ENCODE results near the gene MB.

GRCh38 chr22:35638410-35638809 is 21.3 kb upstream of the MB start:
- TF ChIP-seq EZH2phosphoT487 (IDR thresholded peaks at IDR 0.05; ENCODE audit: unreplicated experiment) = no peak
- no peak for TF ChIP-seq CTCF (conservative IDR thresholded peaks at IDR 0.05; ENCODE audit: low read depth in 2 of 2)
